ENCODE results near the gene CCNE1.
A peak's percentile ranks its signal among the peaks of the same experiment; 100 is the strongest.

Gene CCNE1

GRCh38 chr19:29811125-29812079 is at the start of gene CCNE1:
Gene CCNE1, plus strand, starts transcription at chr19:29811991. Its CDS starts 565 bp downstream, at chr19:29812556.
- peak; percentile 89 for DNase-seq

GRCh38 chr19:29763196-29763595 is 48.6 kb upstream of the CCNE1 start:
- DNase-seq: no peak

GRCh38 chr19:29764361-29764760 is 47.4 kb upstream of the CCNE1 start:
- no peak for DNase-seq

- no peak for DNase-seq
Observed at GRCh38 chr19:29766100-29766499, 45.7 kb upstream of the CCNE1 start.

GRCh38 chr19:29767039-29767735 is 44.6 kb upstream of the CCNE1 start:
- DNase-seq: no peak

GRCh38 chr19:29768166-29768565 is 43.6 kb upstream of the CCNE1 start:
- DNase-seq: no peak

- DNase-seq: no peak
Observed at GRCh38 chr19:29769997-29770396, 41.8 kb upstream of the CCNE1 start.

GRCh38 chr19:29770648-29771047 is 41.1 kb upstream of the CCNE1 start:
- no peak for DNase-seq

- DNase-seq: peak; percentile 66
Observed at GRCh38 chr19:29771708-29772414, 39.9 kb upstream of the CCNE1 start.

GRCh38 chr19:29772696-29773095 is 39.1 kb upstream of the CCNE1 start:
- DNase-seq: no peak

GRCh38 chr19:29773141-29773540 is 38.6 kb upstream of the CCNE1 start:
- no peak for DNase-seq

- DNase-seq: no peak
Observed at GRCh38 chr19:29774126-29774525, 37.7 kb upstream of the CCNE1 start.

GRCh38 chr19:29777781-29778309 is 33.9 kb upstream of the CCNE1 start:
- no peak for DNase-seq

- DNase-seq: no peak
Observed at GRCh38 chr19:29779921-29780320, 31.9 kb upstream of the CCNE1 start.

GRCh38 chr19:29781386-29782259 is 30.2 kb upstream of the CCNE1 start:
- no peak for DNase-seq

- no peak for DNase-seq
Observed at GRCh38 chr19:29782260-29782580, 29.6 kb upstream of the CCNE1 start.

- no peak for DNase-seq
Observed at GRCh38 chr19:29783627-29784190, 28.1 kb upstream of the CCNE1 start.

- DNase-seq: no peak
Observed at GRCh38 chr19:29784598-29785223, 27.1 kb upstream of the CCNE1 start.

- no peak for DNase-seq
Observed at GRCh38 chr19:29785360-29785759, 26.4 kb upstream of the CCNE1 start.

- DNase-seq: no peak
Observed at GRCh38 chr19:29785955-29786589, 25.7 kb upstream of the CCNE1 start.

- peak; percentile 10 for DNase-seq
Observed at GRCh38 chr19:29787281-29787680, 24.5 kb upstream of the CCNE1 start.
